GM12878 (cell line): ENCODE measurements around the gene TEF. TPM values are rescaled to one million over a fixed set of nuclear protein-coding genes. Genes with fewer than 3 reads are reported as not detected.

Experiments used
- ASH2L ChIP-seq: fragments of 300-600, 200-600 bp; sonication (generic); IDR thresholded peaks from 2 replicates; pipeline ENCODE4 v1.6.1; 2017; ENCODE audit warnings: low read depth, mild to moderate bottlenecking, borderline replicate concordance
- BACH1 ChIP-seq: fragments of 450-650 bp; IDR thresholded peaks from 2 replicates; pipeline ENCODE4 v1.6.1; 2017; ENCODE audit warnings: mild to moderate bottlenecking, borderline replicate concordance
- BCLAF1 ChIP-seq: fragments of 450-650 bp; IDR thresholded peaks from 2 replicates; pipeline ENCODE4 v1.6.1; 2017; ENCODE audit warnings: antibody characterized with exemption, mild to moderate bottlenecking, moderate library complexity
- CREB1 ChIP-seq: IDR thresholded peaks from 2 replicates; pipeline ENCODE4 v1.6.1; 2012; ENCODE audit warnings: low read depth, mild to moderate bottlenecking, inconsistent platforms
- EGR1 ChIP-seq, 2 experiments: IDR thresholded peaks; 1 replicate in 1 of 2; 2 replicates in 1 of 2; pipeline ENCODE4 v1.6.1; 2011 to 2012; ENCODE audit warnings: low read depth in 2 of 2, low read length in 2 of 2, borderline replicate concordance in 1 of 2, mild to moderate bottlenecking in 1 of 2, moderate library complexity in 1 of 2
- EP300 ChIP-seq, 2 experiments: fragments of 150-350 bp in 1 of 2; IDR thresholded peaks; 2 replicates each; pipeline ENCODE4 v1.6.1; 2011 to 2012; ENCODE audit warnings: low read depth in 2 of 2, low read length in 2 of 2, borderline replicate concordance in 1 of 2, improper control_type of control experiment in 1 of 2, inconsistent platforms in 1 of 2; ENCODE audit not compliant: control insufficient read depth in 1 of 2
- FOS ChIP-seq: IDR thresholded peaks from 3 replicates; pipeline ENCODE4 v1.6.1; 2011; ENCODE audit warnings: borderline replicate concordance; ENCODE audit not compliant: insufficient read length; ENCODE audit errors: extremely low read depth
- GATAD2B ChIP-seq: fragments of 450-650 bp; conservative IDR thresholded peaks from 2 replicates; pipeline ENCODE4 v1.6.1; 2017; ENCODE audit warnings: low read depth, mild to moderate bottlenecking, moderate library complexity
- JUND ChIP-seq: IDR thresholded peaks from 2 replicates; pipeline ENCODE4 v1.6.1; 2012; ENCODE audit warnings: low read depth, mild to moderate bottlenecking, low read length, improper control_type of control experiment, moderate library complexity
- KLF5 ChIP-seq: fragments of 450-650 bp; IDR thresholded peaks from 2 replicates; pipeline ENCODE4 v1.6.1; 2014; ENCODE audit warnings: mild to moderate bottlenecking; ENCODE audit not compliant: partially characterized antibody
- MEF2A ChIP-seq: IDR thresholded peaks from 2 replicates; pipeline ENCODE4 v1.6.1; 2011; ENCODE audit warnings: low read depth, mild to moderate bottlenecking, low read length, moderate library complexity; ENCODE audit not compliant: insufficient read depth
- MXI1 ChIP-seq: fragments of 150-350 bp; IDR thresholded peaks from 2 replicates; pipeline ENCODE4 v1.6.1; 2011; ENCODE audit warnings: low read depth, mild to moderate bottlenecking, inconsistent platforms, low read length, improper control_type of control experiment
- RFX5 ChIP-seq: IDR thresholded peaks from 2 replicates; pipeline ENCODE4 v1.6.1; 2011; ENCODE audit warnings: low read depth, low read length, improper control_type of control experiment
- SRF ChIP-seq, 2 experiments: IDR thresholded peaks; 2 replicates each; pipeline ENCODE4 v1.6.1; 2011; ENCODE audit warnings: low read depth in 2 of 2, low read length in 2 of 2, mild to moderate bottlenecking in 1 of 2, moderate library complexity in 1 of 2
- ZNF217 ChIP-seq: fragments of 450-650 bp; IDR thresholded peaks from 2 replicates; pipeline ENCODE4 v1.6.1; 2017; ENCODE audit warnings: antibody characterized with exemption, mild to moderate bottlenecking
- ZNF274 ChIP-seq: IDR thresholded peaks from one replicate; pipeline ENCODE4 v1.8.0; 2011; ENCODE audit not compliant: insufficient read length, insufficient read depth
- ZNF622 ChIP-seq: fragments of 450-650 bp; IDR thresholded peaks from 2 replicates; pipeline ENCODE4 v1.6.1; 2017; ENCODE audit warnings: mild to moderate bottlenecking, inconsistent platforms
- ZNF687 ChIP-seq: fragments of 450-650 bp; IDR thresholded peaks from 2 replicates; pipeline ENCODE4 v1.6.1; 2017; ENCODE audit warnings: mild to moderate bottlenecking, moderate library complexity
- polyA plus RNA-seq, 11 experiments: library from polyadenylated mRNA; depleted of rRNA in 4 of 11; unstranded in 6 of 11; stranded (reverse) in 5 of 11; fragments of >200 nt; fragmentation: Nextera tagmentation in 4 of 11; fragmentation: Illumina TruSeq in 1 of 11; extraction: Ambion mirVana in 4 of 11; extraction: Trizol in 1 of 11; gene quantifications; 1 replicate in 1 of 11; 2 replicates in 10 of 11; pipeline versions ENCODE4 v1.2.1 to v1.2.3, GENCODE V29; 2011 to 2016; ENCODE audit warnings: inconsistent platforms in 2 of 11, missing spikeins in 2 of 11, low read depth in 1 of 11
- total RNA-seq, 4 experiments: library from RNA; depleted of rRNA in 3 of 4; stranded (reverse); fragments of >200 nt in 3 of 4; fragmentation: Illumina TruSeq in 1 of 4; extraction: Trizol in 1 of 4; gene quantifications; 2 replicates each; pipeline versions ENCODE4 v1.2.1 to v1.2.3, GENCODE V29; 2013 to 2021
- TF ChIP-seq, protein P1 (sequence below): fragments of 450-650 bp; IDR thresholded peaks from 2 replicates; pipeline ENCODE4 v1.6.1; 2016; ENCODE audit warnings: mild to moderate bottlenecking, moderate library complexity, borderline replicate concordance

Gene TEF
- total and polyA plus RNA-seq, 10 of the 15 experiments (the other 5 are each of a cell fraction or from before 2014, with no cell fraction given): 0.23 to 4.9 (median 3.2) TPM

DNA sequence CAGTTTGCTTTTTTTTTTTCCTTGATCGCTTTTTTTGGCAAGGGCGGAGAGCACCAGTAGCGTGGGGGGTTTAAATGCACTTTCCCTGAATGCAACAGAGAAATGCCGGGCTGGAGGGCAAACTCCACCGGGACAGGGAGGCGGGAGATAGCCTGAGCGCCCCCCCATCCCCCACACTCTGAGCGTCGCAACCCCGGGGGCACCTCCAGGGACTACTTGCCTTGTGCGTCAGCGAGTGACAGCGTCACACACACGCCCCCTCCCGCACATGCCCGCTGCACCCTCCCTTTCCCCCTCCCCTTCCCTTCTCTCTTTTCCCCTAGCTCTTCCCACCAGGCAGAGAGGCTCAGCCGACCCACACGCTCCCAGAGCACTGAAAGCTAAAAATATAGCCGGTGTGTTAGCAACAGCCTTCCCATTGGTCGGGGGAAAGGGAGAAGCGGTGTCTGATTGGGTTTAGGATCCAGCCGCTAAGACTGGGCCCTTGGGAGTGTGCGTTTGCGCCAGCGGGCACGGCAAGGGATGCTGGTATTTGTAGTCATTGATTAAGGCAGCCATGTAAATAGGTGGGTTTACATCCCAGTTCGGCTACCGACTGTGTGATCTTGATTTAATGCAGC lies 66.6 kb downstream of the TEF start (continued):
- TF ChIP-seq GATAD2B (no peak), KLF5 (no peak), ZNF217 (no peak), MXI1 (peak; percentile 68; the same call in 1 of the 2 replicates), FOS (peak; percentile 46), BACH1 (no peak), ZNF274 (no peak), BCLAF1 (no peak), EGR1 (IDR thresholded peaks at IDR 0.05; ENCODE audit: borderline replicate concordance in 1 of 2, low read depth in 2 of 2, low read length in 2 of 2) (peak in 1 of 2 experiments; percentile 54; a peak in 1 of 3 replicates), CREB1 (no peak), ZNF622 (no peak), RFX5 (peak; percentile 98), MEF2A (peak; percentile 94), JUND (no peak), ZNF687 (no peak), SRF (IDR thresholded peaks at IDR 0.05; ENCODE audit: low read depth in 2 of 2, low read length in 2 of 2) (0 out of 4 replicates have a peak, but pooled peaks of 1 of the 2 experiments have one; percentile 9), ASH2L (no peak), EP300 (IDR thresholded peaks at IDR 0.05; ENCODE audit: borderline replicate concordance in 1 of 2, control insufficient read depth in 1 of 2, low read depth in 2 of 2, low read length in 2 of 2) (peak; percentile 9 to 63; a peak in 2 of 4 replicates)
- TF ChIP-seq, protein P1, sequence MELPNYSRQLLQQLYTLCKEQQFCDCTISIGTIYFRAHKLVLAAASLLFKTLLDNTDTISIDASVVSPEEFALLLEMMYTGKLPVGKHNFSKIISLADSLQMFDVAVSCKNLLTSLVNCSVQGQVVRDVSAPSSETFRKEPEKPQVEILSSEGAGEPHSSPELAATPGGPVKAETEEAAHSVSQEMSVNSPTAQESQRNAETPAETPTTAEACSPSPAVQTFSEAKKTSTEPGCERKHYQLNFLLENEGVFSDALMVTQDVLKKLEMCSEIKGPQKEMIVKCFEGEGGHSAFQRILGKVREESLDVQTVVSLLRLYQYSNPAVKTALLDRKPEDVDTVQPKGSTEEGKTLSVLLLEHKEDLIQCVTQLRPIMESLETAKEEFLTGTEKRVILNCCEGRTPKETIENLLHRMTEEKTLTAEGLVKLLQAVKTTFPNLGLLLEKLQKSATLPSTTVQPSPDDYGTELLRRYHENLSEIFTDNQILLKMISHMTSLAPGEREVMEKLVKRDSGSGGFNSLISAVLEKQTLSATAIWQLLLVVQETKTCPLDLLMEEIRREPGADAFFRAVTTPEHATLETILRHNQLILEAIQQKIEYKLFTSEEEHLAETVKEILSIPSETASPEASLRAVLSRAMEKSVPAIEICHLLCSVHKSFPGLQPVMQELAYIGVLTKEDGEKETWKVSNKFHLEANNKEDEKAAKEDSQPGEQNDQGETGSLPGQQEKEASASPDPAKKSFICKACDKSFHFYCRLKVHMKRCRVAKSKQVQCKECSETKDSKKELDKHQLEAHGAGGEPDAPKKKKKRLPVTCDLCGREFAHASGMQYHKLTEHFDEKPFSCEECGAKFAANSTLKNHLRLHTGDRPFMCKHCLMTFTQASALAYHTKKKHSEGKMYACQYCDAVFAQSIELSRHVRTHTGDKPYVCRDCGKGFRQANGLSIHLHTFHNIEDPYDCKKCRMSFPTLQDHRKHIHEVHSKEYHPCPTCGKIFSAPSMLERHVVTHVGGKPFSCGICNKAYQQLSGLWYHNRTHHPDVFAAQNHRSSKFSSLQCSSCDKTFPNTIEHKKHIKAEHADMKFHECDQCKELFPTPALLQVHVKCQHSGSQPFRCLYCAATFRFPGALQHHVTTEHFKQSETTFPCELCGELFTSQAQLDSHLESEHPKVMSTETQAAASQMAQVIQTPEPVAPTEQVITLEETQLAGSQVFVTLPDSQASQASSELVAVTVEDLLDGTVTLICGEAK: no peak
